ENCODE measurements around the gene DDIT3. TPM values are rescaled to one million over a fixed set of nuclear protein-coding genes. Genes with fewer than 3 reads are reported as not detected.

The DDIT3 gene
- total RNA-seq, 4 donors from 2014 or later, result 27.6 to 58.2 (median 41.6) TPM

GRCh38 chr12:57531836-57532235, 11.5 kb upstream of the DDIT3 start:
- no peak for TF ChIP-seq CTCF (IDR thresholded peaks at IDR 0.05)
- TF ChIP-seq POLR2A (IDR thresholded peaks at IDR 0.05), result no peak
- 70 to 71% methylated on average over 1 of the region's 1 CpG for WGBS, 2 donors
- intact Hi-C loops (cut with DNase I; ENCODE audit: low total_unique reads), result no loop called here
- H3K4me3 ChIP-seq (ENCODE audit: low read depth, poor library complexity, severe bottlenecking), result no peak overlapping the region
- DNase-seq (ENCODE audit: low spot score in 2 of 2), result no peak

GRCh38 chr12:57530396-57531142, 10.3 kb upstream of the DDIT3 start:
- H3K4me3 ChIP-seq (ENCODE audit: low read depth, poor library complexity, severe bottlenecking), result no peak overlapping the region
- TF ChIP-seq POLR2A (IDR thresholded peaks at IDR 0.05) (no peak), CTCF (IDR thresholded peaks at IDR 0.05) (no peak)
- DNase-seq (ENCODE audit: low spot score in 2 of 2), result no peak
- intact Hi-C loops (cut with DNase I; ENCODE audit: low total_unique reads), result no loop called here
- 65 to 70% methylated on average over 5 of the region's 5 CpGs for WGBS, 2 donors

GRCh38 chr12:57529831-57530230, 9.5 kb upstream of the DDIT3 start:
- TF ChIP-seq CTCF (IDR thresholded peaks at IDR 0.05) (no peak), POLR2A (IDR thresholded peaks at IDR 0.05) (no peak)
- WGBS, 2 donors, result 65 to 72% methylated on average over 6 of the region's 6 CpGs
- intact Hi-C loops (cut with DNase I; ENCODE audit: low total_unique reads), result no loop called here

GRCh38 chr12:57528831-57529555, 8.7 kb upstream of the DDIT3 start:
- intact Hi-C loops (cut with DNase I; ENCODE audit: low total_unique reads), result no loop called here
- no peak for TF ChIP-seq CTCF (IDR thresholded peaks at IDR 0.05)
- TF ChIP-seq POLR2A (IDR thresholded peaks at IDR 0.05), result no peak
- WGBS, 2 donors, result 72 to 79% methylated on average over 9 to 10 of the region's 10 CpGs

More at GRCh38 chr12:57529831-57530230, 9.5 kb upstream of the DDIT3 start:
- H3K4me3 ChIP-seq (ENCODE audit: low read depth, poor library complexity, severe bottlenecking), result no peak overlapping the region
- DNase-seq (ENCODE audit: low spot score in 2 of 2), result no peak

GRCh38 chr12:57528176-57528575, 7.9 kb upstream of the DDIT3 start:
- 81 to 87% methylated on average over 12 of the region's 12 CpGs for WGBS, 2 donors
- TF ChIP-seq POLR2A (IDR thresholded peaks at IDR 0.05) (no peak), CTCF (IDR thresholded peaks at IDR 0.05) (no peak)
- intact Hi-C loops (cut with DNase I; ENCODE audit: low total_unique reads), result no loop called here
- no peak for DNase-seq (ENCODE audit: low spot score in 2 of 2)
- H3K4me3 ChIP-seq (ENCODE audit: low read depth, poor library complexity, severe bottlenecking), result no peak overlapping the region

More at GRCh38 chr12:57528831-57529555, 8.7 kb upstream of the DDIT3 start:
- no peak overlapping the region for H3K4me3 ChIP-seq (ENCODE audit: low read depth, poor library complexity, severe bottlenecking)
- DNase-seq (ENCODE audit: low spot score in 2 of 2), result no peak
